AG04449 (cell line): Measurements from ENCODE around the gene INPP5D.

Source experiments
- CTCF ChIA-PET: fragments of 350-600 bp; formaldehyde crosslinking; extraction: SDS; loops from one replicate; lab custom pipeline; 2021; ENCODE audit warnings: antibody characterized with exemption; lab: Yijun Ruan, JAX
- POLR2A ChIA-PET: fragments of 400-600, 350-600 bp; formaldehyde crosslinking; extraction: SDS; loops from one replicate; lab custom pipeline; 2020; ENCODE audit warnings: antibody characterized with exemption, inconsistent platforms; lab: Yijun Ruan, JAX
- DNase-seq: peaks from one replicate; pipeline ENCODE4 v3.0.0-alpha.2; 2010; ENCODE audit warnings: low read depth, low spot score
- H3K4me3 ChIP-seq: 2 replicates; pipeline ENCODE4 v1.5.1; 2011; ENCODE audit warnings: low read depth, mild to moderate bottlenecking, control low read depth, low read length
- CTCF ChIP-seq: IDR thresholded peaks from one replicate; pipeline ENCODE4 v1.5.1; 2011; ENCODE audit warnings: mild to moderate bottlenecking, moderate library complexity, low read length, control low read depth, inconsistent platforms; ENCODE audit not compliant: insufficient read depth; ENCODE audit errors: missing control alignments

INPP5D gene

GRCh38 chr2:233076749-233077148 lies 16.6 kb downstream of the INPP5D start:
- no peak for DNase-seq
- POLR2A ChIA-PET = no interaction called here

GRCh38 chr2:233079473-233079877 lies 19.3 kb downstream of the INPP5D start:
- H3K4me3 ChIP-seq = no peak overlapping the region
- no peak for DNase-seq
- no peak for TF ChIP-seq CTCF
- POLR2A ChIA-PET = no interaction called here
- CTCF ChIA-PET = no interaction called here

More at GRCh38 chr2:233076749-233077148, 16.6 kb downstream of the INPP5D start:
- no peak overlapping the region for H3K4me3 ChIP-seq
- CTCF ChIA-PET = interaction anchor here (1.6 kb wide), 1 partner anchor 23 kb away, joined by 8 read pairs; no protein-coding TSS in a partner anchor
- TF ChIP-seq CTCF = no peak

GRCh38 chr2:233079953-233080835 lies 20.1 kb downstream of the INPP5D start:
- DNase-seq = no peak
- TF ChIP-seq CTCF = no peak
- no peak overlapping the region for H3K4me3 ChIP-seq
- CTCF ChIA-PET = no interaction called here
- POLR2A ChIA-PET = no interaction called here

- CTCF ChIA-PET = no interaction called here
- DNase-seq = no peak
- no peak overlapping the region for H3K4me3 ChIP-seq
- no peak for TF ChIP-seq CTCF
- POLR2A ChIA-PET = no interaction called here
Observed at GRCh38 chr2:233080836-233081229, 20.7 kb downstream of the INPP5D start.

GRCh38 chr2:233081232-233081730 lies 21.1 kb downstream of the INPP5D start:
- CTCF ChIA-PET = interaction anchor here (3.4 kb wide), 1 partner anchor 27 kb away, joined by 15 read pairs; no protein-coding TSS in a partner anchor
- DNase-seq = no peak
- H3K4me3 ChIP-seq = no peak overlapping the region
- POLR2A ChIA-PET = no interaction called here
- no peak for TF ChIP-seq CTCF

- no peak for TF ChIP-seq CTCF
- H3K4me3 ChIP-seq = no peak overlapping the region
- ChIA-PET POLR2A (no interaction called here), CTCF (interaction anchor here (1.3 to 3.4 kb wide), 2 partner anchors 15 to 28 kb away, joined by 3 to 15 read pairs; no protein-coding TSS in a partner anchor)
- no peak for DNase-seq
Observed at GRCh38 chr2:233081731-233082221, 21.6 kb downstream of the INPP5D start.
